B cell (primary cell): ENCODE results near the gene PIGQ. TPM values are rescaled to one million over a fixed set of nuclear protein-coding genes. Genes with fewer than 3 reads are reported as not detected.

ENCODE experiments used
- ATAC-seq: fragments of 200-7000 bp; cut with Tn5 transposase; one replicate; pipeline ENCODE4 v1.10.0; 2021; ENCODE audit warnings: low read depth, mild to moderate bottlenecking, moderate number of reproducible peaks, moderate library complexity
- CTCF ChIA-PET: fragments of 350-600 bp; sonication (Branson Sonifier 250); formaldehyde crosslinking; loops from one replicate; lab custom pipeline; 2021; ENCODE audit warnings: antibody characterized with exemption, inconsistent platforms; lab: Charles Lee
- POLR2A ChIA-PET: fragments of 350-600 bp; sonication (Branson Sonifier 250); formaldehyde crosslinking; loops from one replicate; lab custom pipeline; 2021; ENCODE audit warnings: antibody characterized with exemption; lab: Charles Lee
- DNase-seq: peaks from one replicate; pipeline ENCODE4 v3.0.0; 2013
- H2AFZ ChIP-seq: 2 replicates; pipeline ENCODE4 v1.6.1; 2012; ENCODE audit warnings: mild to moderate bottlenecking, low read depth, low read length; ENCODE audit not compliant: insufficient read depth, poor library complexity, severe bottlenecking
- H3K27ac ChIP-seq, 2 donors: 1 replicate in 1 of 2; 2 replicates in 1 of 2; pipeline ENCODE4 v1.5.1; 2012 to 2013; ENCODE audit warnings: low read length in 2 of 2, mild to moderate bottlenecking in 2 of 2, moderate library complexity in 1 of 2
- H3K27me3 ChIP-seq, 4 experiments: fragments of 200-600 bp in 1 of 4; sonication (generic) in 1 of 4; replicated peaks in 1 of 4; 1 replicate in 2 of 4; 2 replicates in 2 of 4; pipeline versions ENCODE4 v1.6.1 to v1.7.0; 2013 to 2016; ENCODE audit warnings: low read length in 3 of 4, mild to moderate bottlenecking in 2 of 4, mixed read lengths in 1 of 4, moderate library complexity in 1 of 4; ENCODE audit not compliant: insufficient read depth in 4 of 4, control insufficient read depth in 3 of 4; ENCODE audit errors: control extremely low read depth in 1 of 4
- H3K36me3 ChIP-seq, 2 experiments: replicated peaks in 1 of 2; 1 replicate in 1 of 2; 2 replicates in 1 of 2; pipeline versions ENCODE4 v1.6.1 to v1.7.1; 2013; ENCODE audit warnings: low read length in 1 of 2; ENCODE audit not compliant: insufficient read depth in 2 of 2, control insufficient read depth in 1 of 2; ENCODE audit errors: control extremely low read depth in 1 of 2, extremely low read depth in 1 of 2
- H3K4me1 ChIP-seq, 2 donors: fragments of 200-600 bp in 1 of 2; sonication (generic) in 1 of 2; 1 replicate in 1 of 2; 2 replicates in 1 of 2; pipeline versions ENCODE4 v1.5.1 to v1.6.1; 2013 to 2017; ENCODE audit warnings: low read length in 2 of 2; ENCODE audit not compliant: control insufficient read depth in 2 of 2, insufficient read depth in 2 of 2
- H3K4me2 ChIP-seq: replicated peaks from 2 replicates; pipeline ENCODE3; 2012; ENCODE audit warnings: mild to moderate bottlenecking, low read depth, low read length; ENCODE audit not compliant: poor library complexity, severe bottlenecking
- H3K4me3 ChIP-seq, 5 experiments: fragments of 200-600 bp in 1 of 5; sonication (generic) in 1 of 5; 1 replicate in 3 of 5; 2 replicates in 2 of 5; pipeline versions ENCODE4 v1.5.1 to v1.7.0; 2011 to 2016; ENCODE audit warnings: low read length in 4 of 5, mild to moderate bottlenecking in 4 of 5, low read depth in 2 of 5, control low read depth in 1 of 5, moderate library complexity in 1 of 5; ENCODE audit not compliant: insufficient read depth in 1 of 5; ENCODE audit errors: control extremely low read depth in 1 of 5, extremely low read depth in 1 of 5
- H3K79me2 ChIP-seq: fragments of 200-600 bp; sonication (generic); one replicate; pipeline ENCODE4 v1.6.0; 2016; ENCODE audit warnings: low read length; ENCODE audit not compliant: control insufficient read depth, insufficient read depth
- H3K9ac ChIP-seq: fragments of 200-600 bp; sonication (generic); 2 replicates; pipeline ENCODE4 v1.6.1; 2017; ENCODE audit warnings: mild to moderate bottlenecking, low read length, moderate library complexity
- H3K9me3 ChIP-seq, 3 donors: one replicate each; pipeline versions ENCODE4 v1.6.1 to v1.7.1; 2013; ENCODE audit warnings: low read length in 2 of 3; ENCODE audit not compliant: control insufficient read depth in 2 of 3, insufficient read depth in 1 of 3; ENCODE audit errors: control extremely low read depth in 1 of 3
- H4K20me1 ChIP-seq: 2 replicates; pipeline ENCODE4 v1.6.0; 2012; ENCODE audit warnings: mild to moderate bottlenecking, low read length; ENCODE audit not compliant: insufficient read depth, control insufficient read depth, poor library complexity, severe bottlenecking
- H3K27ac Mint-ChIP-seq: one replicate; pipeline ENCODE4 v1.8.0; 2021; ENCODE audit warnings: mixed read lengths
- H3K27me3 Mint-ChIP-seq: one replicate; pipeline ENCODE4 v1.8.0; 2021; ENCODE audit warnings: mixed read lengths
- H3K4me1 Mint-ChIP-seq: one replicate; pipeline ENCODE4 v1.8.0; 2021; ENCODE audit warnings: mixed read lengths
- H3K4me3 Mint-ChIP-seq: one replicate; pipeline ENCODE4 v1.8.0; 2021; ENCODE audit warnings: mixed read lengths
- H3K9me3 Mint-ChIP-seq: one replicate; pipeline ENCODE4 v1.8.0; 2022; ENCODE audit warnings: mixed read lengths; ENCODE audit not compliant: insufficient read depth
- EZH2 ChIP-seq: IDR thresholded peaks from 2 replicates; pipeline ENCODE4 v1.6.1; 2012; ENCODE audit warnings: borderline replicate concordance, low read depth, mild to moderate bottlenecking, moderate library complexity, low read length; ENCODE audit not compliant: insufficient read depth, poor library complexity, severe bottlenecking
- WGBS: methylation state at CpG from one replicate; pipeline ENCODE4 v1.1.5; 2013; ENCODE audit warnings: missing lambda C conversion rate; ENCODE audit not compliant: insufficient coverage; 5-methylcytosine and 5-hydroxymethylcytosine counted together
- intact Hi-C: fragments of 100-400 bp; cut with micrococcal nuclease; formaldehyde crosslinking; loops from one replicate; pipeline ENCODE4 v1.10.0; 2022
- polyA plus RNA-seq: library from polyadenylated mRNA; depleted of rRNA; stranded (reverse); fragments of >200 nt; gene quantifications from 2 replicates; pipeline ENCODE4 v1.2.3, GENCODE V29; 2012
- total RNA-seq, 2 donors: library from RNA; stranded (reverse); fragments of 120-200 nt in 1 of 2; gene quantifications; 1 replicate in 1 of 2; 2 replicates in 1 of 2; pipeline versions ENCODE4 v1.2.3 to v1.2.4, GENCODE V29; 2013 to 2022
- TF ChIP-seq, protein P1 (sequence below): fragments of 200-600 bp; IDR thresholded peaks from one replicate; pipeline ENCODE4 v1.8.0; 2022; ENCODE audit warnings: antibody characterized with exemption, mild to moderate bottlenecking

The PIGQ gene
- total and polyA plus RNA-seq, 2 donors (not counting 1 experiment from before 2014, with no cell fraction given), result 56.9 to 68.5 TPM

GRCh38 chr16:588889-589657 is 19.3 kb downstream of the PIGQ start:
- H3K27ac ChIP-seq, result peak overlapping the region; percentile 85 to 88
- no peaks in the 10 kb centered on the region for H3K9me3 ChIP-seq
- Mint-ChIP-seq H3K27me3 (no peaks in the 10 kb centered on the region), H3K27ac (peak overlapping the region; percentile 100), H3K4me3 (peak overlapping the region; percentile 99), H3K9me3 (no peaks in the 10 kb centered on the region), H3K4me1 (peaks cover 46% of the 10 kb centered on the region)
- H3K4me1 ChIP-seq, result peaks cover 14 to 30% of the 10 kb centered on the region in 2 donors
- peak overlapping the region; percentile 82 for H3K9ac ChIP-seq
- H3K79me2 ChIP-seq, result peaks cover 50% of the 10 kb centered on the region
- H4K20me1 ChIP-seq, result peaks cover 41% of the 10 kb centered on the region
- H3K36me3 ChIP-seq, result no peaks in the 10 kb centered on the region
- H3K4me2 ChIP-seq, result peak overlapping the region; percentile 86
- H3K4me3 ChIP-seq, result peak overlapping the region; percentile 66 to 89 (median 78)
- under 1% methylated on average over 107 of the region's 107 CpGs for WGBS
- ChIA-PET POLR2A (interaction anchor here (0.7 to 1.3 kb wide), 3 partner anchors 9 to 22 kb away, joined by 3 read pairs; partner anchors contain the start of gene NHLRC4), CTCF (interaction anchor here (1.3 kb wide), 1 partner anchor 10 kb away, joined by 5 read pairs; no protein-coding TSS in a partner anchor)
- intact Hi-C loops, result loop anchor here (1.0 to 5.0 kb wide), 6 partner anchors 10 to 187 kb away; partner anchors contain the start of genes CAPN15, DECR2, METTL26 and WDR90
- H3K27me3 ChIP-seq, result peaks cover 0 to 2% (median 0%) of the 10 kb centered on the region in 4 experiments
- TF ChIP-seq, protein P1, sequence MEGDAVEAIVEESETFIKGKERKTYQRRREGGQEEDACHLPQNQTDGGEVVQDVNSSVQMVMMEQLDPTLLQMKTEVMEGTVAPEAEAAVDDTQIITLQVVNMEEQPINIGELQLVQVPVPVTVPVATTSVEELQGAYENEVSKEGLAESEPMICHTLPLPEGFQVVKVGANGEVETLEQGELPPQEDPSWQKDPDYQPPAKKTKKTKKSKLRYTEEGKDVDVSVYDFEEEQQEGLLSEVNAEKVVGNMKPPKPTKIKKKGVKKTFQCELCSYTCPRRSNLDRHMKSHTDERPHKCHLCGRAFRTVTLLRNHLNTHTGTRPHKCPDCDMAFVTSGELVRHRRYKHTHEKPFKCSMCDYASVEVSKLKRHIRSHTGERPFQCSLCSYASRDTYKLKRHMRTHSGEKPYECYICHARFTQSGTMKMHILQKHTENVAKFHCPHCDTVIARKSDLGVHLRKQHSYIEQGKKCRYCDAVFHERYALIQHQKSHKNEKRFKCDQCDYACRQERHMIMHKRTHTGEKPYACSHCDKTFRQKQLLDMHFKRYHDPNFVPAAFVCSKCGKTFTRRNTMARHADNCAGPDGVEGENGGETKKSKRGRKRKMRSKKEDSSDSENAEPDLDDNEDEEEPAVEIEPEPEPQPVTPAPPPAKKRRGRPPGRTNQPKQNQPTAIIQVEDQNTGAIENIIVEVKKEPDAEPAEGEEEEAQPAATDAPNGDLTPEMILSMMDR, result no peak
- no peak for TF ChIP-seq EZH2
- DNase-seq (peak; percentile 100), ATAC-seq (peak; percentile 72)
- peak overlapping the region; percentile 96 for H2AFZ ChIP-seq
